GM18858 (cell line): ENCODE measurements around the gene VWA5B1.

ENCODE experiments used
- ATAC-seq: cut with Tn5 transposase; IDR thresholded peaks from one replicate; pipeline ENCODE4 v1.9.1; 2021; ENCODE audit not compliant: unreplicated experiment

Gene VWA5B1

DNA sequence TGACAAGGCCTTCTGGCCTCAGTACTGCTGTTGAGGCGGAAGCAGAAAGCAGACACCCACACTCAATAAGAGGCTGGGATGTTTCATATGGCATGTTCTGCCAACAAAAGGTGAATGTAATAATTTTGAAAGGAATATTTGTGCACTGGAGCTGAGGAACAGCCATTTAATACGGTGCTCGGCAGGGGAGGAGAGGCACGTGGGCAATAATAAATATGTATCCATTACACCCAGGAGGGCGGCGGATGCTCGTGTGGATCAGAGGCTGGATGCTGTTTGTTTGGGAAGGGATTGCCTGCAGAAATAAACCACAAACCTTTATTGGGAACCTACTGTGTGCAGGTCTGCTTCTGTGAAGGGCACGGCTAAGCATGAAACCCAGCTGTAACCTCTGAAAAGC lies 92.0 kb downstream of the VWA5B1 start:
- no peak for ATAC-seq

- ATAC-seq = no peak
These were observed 93.0 kb downstream of the VWA5B1 start for GRCh38 chr1:20383631-20384030.

- ATAC-seq = no peak
These were observed 95.0 kb downstream of the VWA5B1 start for GRCh38 chr1:20385630-20386029.

GRCh38 chr1:20386323-20387081 lies 95.8 kb downstream of the VWA5B1 start:
- ATAC-seq = no peak

DNA sequence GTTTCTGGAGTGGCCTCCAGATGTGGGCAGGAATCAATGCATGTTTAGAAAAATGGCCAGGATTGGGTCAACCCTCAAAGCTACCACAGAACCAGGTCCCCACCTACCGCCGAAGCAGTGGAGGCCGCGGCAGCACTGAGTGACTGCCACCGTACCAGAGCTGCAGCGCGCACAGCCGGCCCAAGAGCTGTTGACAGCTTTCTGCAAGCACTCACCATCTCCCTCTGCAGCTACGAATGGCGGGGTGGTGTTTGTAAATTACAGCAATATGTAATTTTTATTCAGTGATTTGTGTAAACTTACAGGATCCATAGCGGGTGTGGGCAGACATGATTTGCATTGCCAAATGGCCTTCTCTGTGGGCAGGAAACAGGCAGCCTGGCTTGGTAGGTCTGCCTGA lies 98.9 kb downstream of the VWA5B1 start:
- ATAC-seq = no peak

DNA sequence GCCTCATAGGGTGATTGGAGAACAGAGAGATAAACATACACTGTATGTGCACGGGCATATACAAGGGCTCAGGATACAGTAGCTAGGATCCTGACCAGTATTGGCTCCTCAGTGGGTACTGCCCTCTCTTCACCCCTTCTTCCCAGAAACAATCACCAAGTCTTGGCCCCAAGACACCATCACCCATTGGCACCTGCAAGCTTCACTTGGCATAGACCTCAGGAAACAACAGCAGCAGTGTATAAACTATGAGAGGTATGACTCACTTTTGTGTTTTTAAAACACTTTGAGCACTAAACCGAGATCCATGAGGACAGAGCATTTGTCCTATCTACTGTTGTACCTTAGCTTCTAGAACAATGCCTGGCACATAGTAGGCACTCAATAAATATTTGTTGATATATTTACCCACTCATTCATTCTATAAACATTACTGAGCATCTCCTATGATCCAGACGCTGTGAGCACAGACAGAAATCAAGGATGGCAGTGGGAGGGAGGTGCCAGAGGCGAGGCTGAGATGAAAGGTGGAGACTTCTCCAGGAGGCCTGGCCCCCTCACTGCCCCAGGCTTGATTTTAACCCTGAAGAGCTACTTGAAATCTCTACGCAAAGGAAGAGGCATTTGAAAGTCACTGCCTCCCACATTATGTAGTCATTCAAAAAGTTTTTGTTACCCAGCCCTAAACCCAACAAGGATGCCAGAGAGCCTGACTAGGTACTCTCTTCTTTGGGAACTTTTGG lies 100.1 kb downstream of the VWA5B1 start:
- no peak for ATAC-seq

DNA sequence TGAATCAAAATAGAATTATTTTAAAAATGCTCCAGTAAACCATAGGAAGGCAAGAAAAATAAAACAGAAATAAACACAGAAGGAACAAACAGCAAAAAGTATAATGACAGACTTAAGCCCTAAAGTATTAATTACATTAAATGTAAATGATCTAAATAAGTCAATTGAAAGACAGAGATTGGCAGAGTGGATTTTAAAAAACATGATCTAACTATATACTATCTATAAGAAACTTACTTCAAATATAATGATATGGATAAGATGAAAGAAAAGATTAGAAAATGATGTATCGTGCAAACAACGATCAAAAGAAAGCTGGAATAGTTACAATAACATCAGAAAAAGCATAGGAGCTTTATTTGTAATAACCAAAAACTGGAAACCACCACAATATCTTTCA lies 104.6 kb downstream of the VWA5B1 start:
- no peak for ATAC-seq

GRCh38 chr1:20398744-20399143 lies 108.1 kb downstream of the VWA5B1 start:
- ATAC-seq = no peak

GRCh38 chr1:20399196-20399595 lies 108.5 kb downstream of the VWA5B1 start:
- no peak for ATAC-seq

DNA sequence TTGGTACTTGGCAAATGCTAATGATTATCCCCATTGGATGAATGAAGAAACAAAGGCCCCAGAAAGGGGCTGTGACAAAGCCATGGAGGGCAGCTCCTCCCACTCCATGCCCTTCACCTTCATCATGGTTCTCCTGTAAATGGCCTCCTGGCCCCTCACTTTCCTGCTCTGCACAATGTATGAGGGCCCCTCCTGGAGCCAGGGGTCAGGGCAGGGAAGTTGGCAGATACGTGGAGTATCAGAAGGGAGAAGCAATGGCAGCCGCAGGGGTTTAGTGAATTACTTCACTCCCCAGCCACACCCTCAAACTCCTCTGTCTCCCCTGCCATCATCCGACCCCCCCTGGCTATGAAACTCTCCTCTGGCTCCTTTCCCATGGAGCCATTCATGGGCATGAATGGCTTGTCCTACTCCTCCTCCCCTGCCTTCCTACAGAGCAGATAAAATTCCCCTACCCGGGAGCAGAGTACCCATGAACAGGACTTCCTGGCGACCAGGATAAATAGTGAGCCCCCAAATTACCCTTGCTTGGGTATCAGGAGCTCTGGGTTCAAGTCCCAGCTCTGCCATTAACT lies 109.0 kb downstream of the VWA5B1 start:
- no peak for ATAC-seq

GRCh38 chr1:20400341-20401177 lies 109.9 kb downstream of the VWA5B1 start:
- no peak for ATAC-seq

DNA sequence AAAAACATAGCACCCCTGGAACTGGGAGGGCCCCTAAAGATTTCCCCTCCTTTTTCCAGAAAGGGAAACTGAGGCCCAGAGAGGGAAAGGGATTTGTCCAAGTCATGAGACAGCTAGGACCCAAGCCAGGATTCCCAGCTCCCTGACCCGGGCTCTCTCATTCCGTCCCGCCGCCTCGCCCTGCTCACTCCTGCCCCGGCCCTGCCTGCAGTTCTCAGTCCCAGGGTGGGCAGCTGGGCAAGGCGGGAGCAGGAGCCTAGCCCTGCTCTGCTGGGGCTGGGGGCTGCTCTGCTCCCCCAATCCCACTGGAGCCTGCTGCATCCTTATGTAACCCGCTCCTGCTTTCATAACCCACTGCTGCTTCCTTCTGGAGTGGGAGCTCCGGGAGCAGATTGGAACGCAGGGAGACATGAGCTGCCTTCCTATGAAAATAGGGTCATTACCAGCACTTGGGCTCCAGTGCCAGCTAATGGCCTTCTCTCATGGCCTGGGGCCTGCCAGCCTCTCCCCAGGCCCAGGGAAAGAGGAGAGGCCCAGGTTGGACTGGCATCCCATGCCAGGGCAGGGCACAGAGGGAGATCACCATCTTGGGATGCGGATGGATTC lies 110.8 kb downstream of the VWA5B1 start:
- no peak for ATAC-seq

- ATAC-seq = no peak
These were observed 112.1 kb downstream of the VWA5B1 start for GRCh38 chr1:20402585-20403422.

DNA sequence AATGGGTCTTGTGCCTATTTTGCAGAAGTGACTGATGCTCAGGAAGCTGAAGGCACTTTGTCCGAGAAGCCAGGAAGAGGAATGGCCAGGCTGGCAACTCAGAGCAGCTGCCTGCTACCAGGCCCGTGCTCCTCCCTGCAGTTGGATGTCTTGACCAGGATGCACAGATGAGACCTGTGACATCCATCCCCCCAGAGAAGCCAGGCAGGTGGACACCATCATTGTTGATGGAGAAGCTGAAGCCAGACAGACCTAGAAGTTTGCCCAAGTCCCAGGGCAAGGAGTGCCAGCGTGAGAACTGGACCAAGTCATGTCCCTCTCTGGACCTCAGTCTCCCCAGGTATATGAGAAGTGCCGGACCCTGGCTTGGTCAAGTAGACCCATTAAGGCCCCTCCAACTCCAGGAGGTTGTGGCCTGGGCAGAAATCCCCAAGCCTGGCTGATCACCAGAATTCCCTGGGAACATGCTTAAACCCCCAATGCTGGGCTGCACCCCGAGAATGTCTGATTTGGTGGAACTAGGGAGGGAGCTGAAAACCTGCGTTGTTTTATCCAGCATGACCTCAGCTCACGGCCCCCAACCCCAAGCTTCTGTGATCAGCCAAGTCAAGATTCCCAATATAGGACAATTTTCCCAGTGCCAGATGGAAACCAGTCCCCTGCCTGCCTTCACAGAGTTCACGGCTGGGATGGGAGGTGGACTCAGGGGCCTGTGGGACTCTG lies 112.9 kb downstream of the VWA5B1 start:
- no peak for ATAC-seq

GRCh38 chr1:20404466-20404865 lies 113.8 kb downstream of the VWA5B1 start:
- ATAC-seq = no peak
